Ectodermal cell (in vitro differentiated cells): ENCODE results near the gene SYVN1.
A peak's percentile ranks its signal among the peaks of the same experiment; 100 is the strongest.

Experiments used
- H3K27ac ChIP-seq: 2 replicates; pipeline ENCODE4 v1.7.0; 2013; ENCODE audit warnings: mild to moderate bottlenecking, low read depth, low read length; ENCODE audit not compliant: insufficient read depth, poor library complexity, severe bottlenecking
- H3K27me3 ChIP-seq: 2 replicates; pipeline ENCODE4 v1.7.0; 2013; ENCODE audit warnings: mild to moderate bottlenecking, low read length; ENCODE audit not compliant: insufficient read depth, control insufficient read depth, poor library complexity, severe bottlenecking
- H3K36me3 ChIP-seq: one replicate; pipeline ENCODE4 v1.7.0; 2013; ENCODE audit warnings: low read length; ENCODE audit not compliant: control insufficient read depth, insufficient read depth
- H3K4me1 ChIP-seq: one replicate; pipeline ENCODE4 v1.7.0; 2013; ENCODE audit warnings: low read length; ENCODE audit not compliant: control insufficient read depth, insufficient read depth
- H3K4me3 ChIP-seq: 2 replicates; pipeline ENCODE4 v1.7.0; 2013; ENCODE audit warnings: low read depth, low read length, control low read depth; ENCODE audit not compliant: insufficient read depth
- H3K9me3 ChIP-seq: 2 replicates; pipeline ENCODE4 v1.7.0; 2013; ENCODE audit warnings: mild to moderate bottlenecking, low read length, moderate library complexity; ENCODE audit not compliant: control insufficient read depth
- WGBS, 2 experiments: methylation state at CpG; one replicate each; pipeline ENCODE4 v1.1.7; 2013; ENCODE audit warnings: missing lambda C conversion rate in 2 of 2; 5-methylcytosine and 5-hydroxymethylcytosine counted together

SYVN1 gene

GRCh38 chr11:65133724-65134123 is 595 bp downstream of the SYVN1 start:
- H3K4me3 ChIP-seq: peak overlapping the region; percentile 83
- no peaks in the 10 kb centered on the region for H3K9me3 ChIP-seq
- no peaks in the 10 kb centered on the region for H3K27me3 ChIP-seq
- 3 to 5% methylated on average over 20 of the region's 20 CpGs for WGBS, 2 experiments
- H3K36me3 ChIP-seq: peaks cover 4% of the 10 kb centered on the region
- peaks cover 11% of the 10 kb centered on the region for H3K4me1 ChIP-seq
- H3K27ac ChIP-seq: peak overlapping the region; percentile 11

GRCh38 chr11:65132988-65133700 is 1.2 kb downstream of the SYVN1 start:
- H3K27ac ChIP-seq: no peak overlapping the region

GRCh38 chr11:65132238-65132987 is 1.9 kb downstream of the SYVN1 start:
- Histone ChIP-seq H3K4me3 (no peak overlapping the region), H3K9me3 (no peaks in the 10 kb centered on the region), H3K27ac (no peak overlapping the region), H3K36me3 (peaks cover 4% of the 10 kb centered on the region), H3K4me1 (peaks cover 11% of the 10 kb centered on the region), H3K27me3 (no peaks in the 10 kb centered on the region)
- 94 to 95% methylated on average over 10 of the region's 10 CpGs for WGBS, 2 experiments

More at GRCh38 chr11:65132988-65133700, 1.2 kb downstream of the SYVN1 start:
- peaks cover 4% of the 10 kb centered on the region for H3K36me3 ChIP-seq
- H3K27me3 ChIP-seq: no peaks in the 10 kb centered on the region
- no peaks in the 10 kb centered on the region for H3K9me3 ChIP-seq
- peaks cover 11% of the 10 kb centered on the region for H3K4me1 ChIP-seq
- peak overlapping the region; percentile 83 for H3K4me3 ChIP-seq
- 49 to 56% methylated on average over 18 of the region's 18 CpGs for WGBS, 2 experiments

GRCh38 chr11:65131895-65132237 is 2.5 kb downstream of the SYVN1 start:
- peaks cover 7% of the 10 kb centered on the region for H3K36me3 ChIP-seq
- H3K9me3 ChIP-seq: no peaks in the 10 kb centered on the region
- 92 to 96% methylated on average over 6 of the region's 6 CpGs for WGBS, 2 experiments
- H3K4me3 ChIP-seq: no peak overlapping the region
- H3K4me1 ChIP-seq: peaks cover 11% of the 10 kb centered on the region
- H3K27me3 ChIP-seq: no peaks in the 10 kb centered on the region
- no peak overlapping the region for H3K27ac ChIP-seq

- H3K4me3 ChIP-seq: no peak overlapping the region
- peaks cover 12% of the 10 kb centered on the region for H3K36me3 ChIP-seq
- no peak overlapping the region for H3K27ac ChIP-seq
- no peaks in the 10 kb centered on the region for H3K9me3 ChIP-seq
- WGBS, 2 experiments: 87 to 89% methylated on average over 3 of the region's 3 CpGs
- H3K27me3 ChIP-seq: no peaks in the 10 kb centered on the region
- peaks cover 11% of the 10 kb centered on the region for H3K4me1 ChIP-seq
Observed at GRCh38 chr11:65131417-65131776, 2.9 kb downstream of the SYVN1 start.

GRCh38 chr11:65130631-65131416 is 3.5 kb downstream of the SYVN1 start:
- no peaks in the 10 kb centered on the region for H3K9me3 ChIP-seq
- H3K4me1 ChIP-seq: peaks cover 11% of the 10 kb centered on the region
- H3K36me3 ChIP-seq: peaks cover 17% of the 10 kb centered on the region
- no peak overlapping the region for H3K4me3 ChIP-seq
- no peaks in the 10 kb centered on the region for H3K27me3 ChIP-seq
- WGBS, 2 experiments: 92 to 94% methylated on average over 19 of the region's 19 CpGs
- H3K27ac ChIP-seq: no peak overlapping the region

- Histone ChIP-seq H3K4me1 (peaks cover 9% of the 10 kb centered on the region), H3K9me3 (no peaks in the 10 kb centered on the region), H3K27me3 (no peaks in the 10 kb centered on the region), H3K27ac (no peak overlapping the region), H3K36me3 (peaks cover 20% of the 10 kb centered on the region), H3K4me3 (no peak overlapping the region)
- 93 to 94% methylated on average over 13 of the region's 13 CpGs for WGBS, 2 experiments
Observed at GRCh38 chr11:65129649-65130441, 4.5 kb downstream of the SYVN1 start.

- Histone ChIP-seq H3K9me3 (no peaks in the 10 kb centered on the region), H3K27me3 (no peaks in the 10 kb centered on the region), H3K4me3 (no peak overlapping the region), H3K4me1 (peaks cover 6% of the 10 kb centered on the region), H3K27ac (no peak overlapping the region), H3K36me3 (peaks cover 20% of the 10 kb centered on the region)
- WGBS, 2 experiments: 93 to 94% methylated on average over 15 of the region's 15 CpGs
Observed at GRCh38 chr11:65128182-65129145, 5.9 kb downstream of the SYVN1 start.
